ENCODE results near the gene RPL38.

RPL38 gene

GRCh38 chr17:74250324-74250995, 47.0 kb downstream of the RPL38 start:
- DNase-seq (ENCODE audit: low read depth in 2 of 2) = no peak

GRCh38 chr17:74251051-74251450, 47.6 kb downstream of the RPL38 start:
- no peak for DNase-seq (ENCODE audit: low read depth in 2 of 2)

GRCh38 chr17:74251569-74251968, 48.1 kb downstream of the RPL38 start:
- DNase-seq (ENCODE audit: low read depth in 2 of 2) = no peak

GRCh38 chr17:74252211-74252610, 48.7 kb downstream of the RPL38 start:
- no peak for DNase-seq (ENCODE audit: low read depth in 2 of 2)

GRCh38 chr17:74253036-74253435, 49.6 kb downstream of the RPL38 start:
- DNase-seq (ENCODE audit: low read depth in 2 of 2) = no peak

GRCh38 chr17:74257311-74257710, 53.8 kb downstream of the RPL38 start:
- DNase-seq (ENCODE audit: low read depth in 2 of 2) = no peak

GRCh38 chr17:74259667-74260524, 56.4 kb downstream of the RPL38 start:
- DNase-seq (ENCODE audit: low read depth in 2 of 2) = no peak

Data from stimulated activated CD8-positive, alpha-beta memory T cell treated with anti-CD3 and anti-CD28 coated beads, Interleukin-7, amount 100 ng/mL, for 1 hour (primary cell).